Measurements from ENCODE around the gene TAF3.

The TAF3 gene

GRCh38 chr10:8052956-8053445, 234.7 kb downstream of the TAF3 start:
- no peak for DNase-seq
- intact Hi-C loops (cut with DNase I) = no loop called here

DNA sequence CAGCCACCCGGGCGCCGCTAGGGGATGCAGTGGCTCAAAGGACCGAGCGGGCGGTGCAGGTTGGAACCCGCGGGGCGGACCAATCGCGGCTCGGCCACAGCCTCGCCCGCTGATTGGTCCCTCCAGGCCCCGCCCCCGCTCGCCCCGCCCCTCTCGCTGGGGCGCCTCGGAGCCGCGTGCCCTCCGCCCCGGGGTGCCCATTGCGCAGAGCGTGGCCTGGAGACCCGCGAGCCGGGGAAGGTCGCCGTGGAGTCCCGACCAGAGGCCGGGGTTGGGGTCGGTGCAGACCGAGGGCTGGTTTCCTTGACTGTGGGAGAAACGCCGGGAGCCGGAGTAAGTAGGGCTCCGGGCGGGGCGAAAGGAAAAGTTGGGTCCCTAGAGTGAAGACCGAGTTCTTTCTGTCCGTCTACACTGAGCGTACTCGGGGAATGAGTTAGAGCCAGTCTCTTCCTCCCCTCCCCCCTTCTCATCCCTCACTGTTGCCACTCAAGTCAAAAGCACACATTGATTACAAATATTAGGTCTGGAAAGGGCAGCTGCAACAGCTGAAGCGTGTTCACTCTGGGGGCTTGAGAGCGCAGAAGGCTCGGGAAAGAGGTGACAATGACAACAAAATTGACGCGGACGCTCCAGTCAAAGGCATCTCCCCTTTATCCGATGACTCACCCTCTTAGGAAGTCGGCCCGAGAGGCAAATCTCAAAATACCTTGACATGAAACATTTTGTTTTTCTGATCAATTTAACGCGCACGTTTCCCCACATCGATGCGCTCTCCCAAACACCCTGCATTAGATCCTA, 235.3 kb downstream of the TAF3 start:
- peak in 7 of 10 donors; percentile 14 to 86 (median 46) for DNase-seq

DNA sequence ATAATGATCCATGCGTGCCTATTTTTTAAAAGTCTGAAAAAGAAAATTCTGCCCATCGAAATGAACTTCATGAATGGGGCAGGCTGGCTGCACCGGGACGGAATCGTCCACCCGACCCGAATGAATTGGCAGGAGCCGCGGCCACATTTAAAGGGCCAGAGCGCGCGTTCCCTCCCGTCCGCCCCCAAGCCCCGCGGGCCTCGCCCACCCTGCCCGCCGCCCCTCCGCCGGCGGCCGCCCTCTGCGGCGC, 235.9 kb downstream of the TAF3 start:
- intact Hi-C loops (cut with DNase I) = no loop called here
- peak in 1 of 10 donors; percentile 25 for DNase-seq

More for the DNA sequence above, 235.3 kb downstream of the TAF3 start:
- intact Hi-C loops (cut with DNase I) = no loop called here

- peak in 1 of 10 donors; percentile 40 for DNase-seq
- intact Hi-C loops (cut with DNase I) = no loop called here
Observed at GRCh38 chr10:8054494-8055407, 236.4 kb downstream of the TAF3 start, which contains the start of gene GATA3. GATA3 (plus strand) TSS chr10:8054688; CDS start chr10:8055656, 968 bp downstream.

- DNase-seq = peak in 1 of 10 donors; percentile 65
- intact Hi-C loops (cut with DNase I) = no loop called here
Observed at GRCh38 chr10:8055420-8056349, 237.4 kb downstream of the TAF3 start.

DNA sequence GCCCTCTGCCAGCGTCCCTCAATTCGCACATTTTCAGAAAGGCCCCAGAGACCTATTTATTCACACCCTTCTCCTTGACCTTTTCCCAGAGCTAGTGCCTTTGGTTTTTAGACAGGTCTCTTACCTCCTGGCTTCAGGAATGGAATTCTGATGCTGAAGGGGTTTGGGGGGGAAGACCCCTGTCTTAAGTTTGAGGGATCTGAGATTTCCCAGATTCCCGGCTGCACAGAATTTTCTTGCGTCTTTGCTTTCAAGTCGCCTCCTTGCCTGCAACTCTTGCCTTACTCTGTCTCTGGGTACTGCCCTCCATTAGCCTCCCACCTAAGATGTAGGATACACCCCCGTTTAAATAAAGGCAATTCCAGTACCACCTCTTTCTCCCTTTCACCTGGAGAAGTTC, 238.1 kb downstream of the TAF3 start:
- intact Hi-C loops (cut with DNase I) = no loop called here

DNA sequence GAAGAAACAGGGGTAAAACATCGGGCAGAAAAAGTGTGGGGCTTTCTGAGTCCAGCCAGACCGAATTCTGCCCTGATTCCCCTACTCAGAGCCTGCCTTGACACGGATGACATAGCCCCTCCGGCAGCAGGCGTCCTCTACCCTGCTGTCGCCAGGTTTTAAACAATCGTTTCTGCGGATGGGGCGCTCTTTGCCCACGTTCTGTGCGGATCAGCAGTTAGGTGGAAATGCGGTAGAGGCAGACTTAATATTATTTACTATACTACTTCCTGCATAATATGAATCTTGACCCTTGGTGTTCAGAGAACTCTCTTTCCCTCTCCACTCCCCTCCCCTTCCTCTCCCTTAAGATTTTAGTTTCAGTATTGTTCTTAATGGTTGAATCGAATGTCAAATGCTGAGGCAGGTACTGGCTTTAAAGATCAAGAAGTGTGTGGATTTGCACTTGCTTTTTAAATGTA, 238.6 kb downstream of the TAF3 start:
- intact Hi-C loops (cut with DNase I) = no loop called here
- DNase-seq = peak in 2 of 10 donors; percentile 30 to 72

More for the DNA sequence above, 238.1 kb downstream of the TAF3 start:
- DNase-seq = no peak

- peak in 2 of 10 donors; percentile 27 to 47 for DNase-seq
- intact Hi-C loops (cut with DNase I) = no loop called here
Observed at GRCh38 chr10:8057636-8058273, 239.4 kb downstream of the TAF3 start.

DNA sequence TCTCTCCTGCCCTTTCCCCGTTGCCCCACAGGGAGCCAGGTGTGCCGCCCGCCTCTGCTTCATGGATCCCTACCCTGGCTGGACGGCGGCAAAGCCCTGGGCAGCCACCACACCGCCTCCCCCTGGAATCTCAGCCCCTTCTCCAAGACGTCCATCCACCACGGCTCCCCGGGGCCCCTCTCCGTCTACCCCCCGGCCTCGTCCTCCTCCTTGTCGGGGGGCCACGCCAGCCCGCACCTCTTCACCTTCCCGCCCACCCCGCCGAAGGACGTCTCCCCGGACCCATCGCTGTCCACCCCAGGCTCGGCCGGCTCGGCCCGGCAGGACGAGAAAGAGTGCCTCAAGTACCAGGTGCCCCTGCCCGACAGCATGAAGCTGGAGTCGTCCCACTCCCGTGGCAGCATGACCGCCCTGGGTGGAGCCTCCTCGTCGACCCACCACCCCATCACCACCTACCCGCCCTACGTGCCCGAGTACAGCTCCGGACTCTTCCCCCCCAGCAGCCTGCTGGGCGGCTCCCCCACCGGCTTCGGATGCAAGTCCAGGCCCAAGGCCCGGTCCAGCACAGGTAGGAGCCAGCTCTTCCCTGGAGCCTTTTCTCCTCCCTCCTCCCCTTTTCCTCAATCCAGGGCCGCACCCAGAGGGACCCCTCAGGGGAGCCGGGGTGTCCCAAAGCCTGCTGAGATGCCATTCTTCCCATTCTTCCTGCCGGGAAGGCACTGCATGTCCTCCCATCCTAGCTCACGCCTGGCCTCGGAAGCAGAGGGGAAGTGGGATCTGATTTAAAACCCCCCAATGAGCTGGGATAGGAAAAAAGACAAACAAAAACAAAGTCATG, 240.2 kb downstream of the TAF3 start:
- DNase-seq = peak in 1 of 10 donors; percentile 37
- intact Hi-C loops (cut with DNase I) = no loop called here

- peak in 1 of 10 donors; percentile 6 for DNase-seq
- intact Hi-C loops (cut with DNase I) = no loop called here
Observed at GRCh38 chr10:8059191-8059936, 241.1 kb downstream of the TAF3 start.

DNA sequence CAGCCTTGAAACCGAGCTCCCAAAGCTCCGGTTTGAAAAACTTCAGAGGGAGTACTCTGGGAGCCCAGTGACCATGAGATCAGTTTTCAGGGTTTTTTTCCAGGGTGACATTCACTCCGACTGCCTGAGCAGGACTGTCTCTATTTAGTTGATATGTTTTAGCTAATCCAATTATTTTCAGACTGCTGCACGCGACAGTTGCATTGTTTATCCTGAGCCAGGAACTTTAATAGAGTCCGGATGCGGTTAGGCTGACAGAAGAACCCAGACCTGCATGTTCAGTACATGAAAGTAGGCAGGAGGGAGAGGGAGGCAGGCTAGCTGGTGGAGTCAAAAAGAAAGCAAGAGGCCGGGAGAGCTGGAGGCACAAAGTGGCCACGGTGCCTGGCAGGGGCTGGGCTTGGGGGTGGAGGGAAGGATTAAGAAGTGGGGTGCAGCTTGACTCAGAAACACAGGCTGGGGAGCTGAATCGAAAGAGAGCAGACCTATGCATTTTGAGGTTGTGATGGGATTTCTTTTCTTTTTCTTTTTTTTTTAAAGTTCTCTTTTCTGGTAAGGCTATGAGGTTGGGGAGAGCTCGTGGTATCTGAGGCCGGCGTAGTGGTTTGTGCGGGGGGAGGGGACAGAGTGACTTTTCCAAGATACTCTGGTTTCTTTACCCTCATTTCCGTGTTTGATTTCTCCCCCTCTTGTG, 241.9 kb downstream of the TAF3 start:
- intact Hi-C loops (cut with DNase I) = no loop called here
- peak in 1 of 10 donors; percentile 19 for DNase-seq

GRCh38 chr10:8060704-8061121, 242.4 kb downstream of the TAF3 start:
- DNase-seq = peak in 1 of 10 donors; percentile 4
- intact Hi-C loops (cut with DNase I) = no loop called here

DNA sequence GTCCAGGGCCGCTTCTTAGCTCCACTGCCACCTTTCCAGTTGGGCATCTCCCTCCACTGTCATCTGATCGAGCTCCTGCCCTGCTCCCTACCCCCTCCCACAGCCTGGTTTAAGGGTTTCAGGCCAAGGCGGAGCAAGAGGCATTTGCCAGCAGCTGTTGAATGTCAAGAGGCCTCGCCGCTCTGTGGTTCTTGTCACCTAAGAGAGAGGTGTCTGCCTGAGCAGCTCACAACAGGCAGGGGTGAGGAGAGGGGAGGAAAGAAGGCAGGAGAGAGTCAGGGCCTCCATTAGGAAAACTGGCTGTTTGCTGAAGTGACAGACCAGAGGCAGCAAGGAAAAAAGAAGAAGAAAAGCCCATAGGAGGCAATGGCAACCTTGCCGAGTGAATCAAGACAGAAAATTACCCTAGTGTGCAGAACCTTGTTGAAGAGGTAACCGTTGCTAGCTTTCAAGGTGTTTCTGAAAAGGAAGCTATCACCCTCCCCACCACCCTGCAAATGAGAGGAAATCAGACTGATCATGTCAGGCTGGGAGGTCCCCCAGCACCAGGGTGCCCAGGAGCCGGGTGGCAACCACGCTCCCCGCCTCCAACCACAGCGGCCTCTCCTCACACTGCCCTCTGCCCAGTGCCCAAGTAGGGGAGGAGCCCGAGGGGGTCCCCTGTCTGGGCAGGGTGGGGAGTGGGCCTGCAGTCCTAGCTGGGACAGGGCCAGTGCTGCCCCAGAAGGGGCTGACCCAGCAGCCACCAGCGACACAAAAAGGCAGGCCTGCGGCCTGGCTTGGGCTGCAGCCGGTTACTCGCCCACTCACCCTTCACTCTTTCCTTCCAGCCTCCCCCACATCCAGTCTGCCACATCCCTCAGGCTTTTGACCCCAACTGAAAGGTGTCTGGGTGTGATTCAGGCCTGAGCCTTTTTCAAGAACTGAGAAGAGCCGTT, 243.2 kb downstream of the TAF3 start:
- intact Hi-C loops (cut with DNase I) = no loop called here
- DNase-seq = peak in 2 of 10 donors; percentile 30 to 81

DNA sequence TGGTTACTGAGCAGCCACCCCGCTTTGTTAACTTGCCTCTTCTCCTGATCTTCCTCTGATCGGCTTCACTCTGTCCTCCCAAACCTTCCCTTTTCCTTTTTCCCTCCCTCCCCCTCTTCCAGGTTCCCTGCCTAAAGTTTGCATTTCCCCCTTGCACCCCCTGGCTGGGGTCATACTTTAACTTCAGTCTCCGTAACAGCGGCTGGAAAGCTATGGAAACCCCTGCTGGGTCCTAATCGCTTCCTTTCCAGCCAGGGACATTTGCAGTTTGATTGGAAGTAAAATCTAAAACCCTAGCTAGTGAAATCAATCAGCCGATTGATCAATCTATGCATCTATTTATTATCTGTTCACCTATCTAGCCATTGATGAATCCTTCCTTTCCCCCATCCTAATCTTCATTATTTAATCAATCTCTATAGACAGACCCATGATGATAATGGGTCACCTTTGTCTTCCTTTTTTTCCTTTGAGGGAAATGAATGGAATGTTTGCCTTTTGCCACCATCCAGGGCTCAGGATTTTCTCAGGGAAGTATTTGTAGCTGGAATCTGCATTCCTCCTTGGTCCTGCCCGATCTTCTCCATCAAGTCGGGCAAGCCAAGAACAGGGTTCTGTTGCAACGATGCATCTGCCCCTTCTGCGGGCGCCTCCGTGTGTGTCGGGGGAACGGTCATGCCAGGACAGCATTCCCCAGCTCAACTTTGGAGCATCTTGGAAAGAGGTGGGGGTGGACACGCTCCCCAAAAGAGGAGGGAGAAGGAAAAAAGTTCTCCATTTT, 245.0 kb downstream of the TAF3 start:
- intact Hi-C loops (cut with DNase I) = no loop called here
- DNase-seq = peak in 1 of 10 donors; percentile 5

- peak in 1 of 10 donors; percentile 14 for DNase-seq
- intact Hi-C loops (cut with DNase I) = no loop called here
Observed at GRCh38 chr10:8063935-8064334, 245.6 kb downstream of the TAF3 start.

Measured in posterior cingulate gyrus (tissue), 11 donors.